Endothelial cell of umbilical vein (primary cell): Measurements from ENCODE around the gene ARHGEF38.

ENCODE experiments used
- POLR2A ChIP-seq: IDR thresholded peaks from 2 replicates; pipeline ENCODE4 v1.6.1; 2012; ENCODE audit warnings: low read depth, mild to moderate bottlenecking, control low read depth, low read length
- TF ChIP-seq, protein P1 (sequence below), 2 donors: IDR thresholded peaks; 1 replicate in 1 of 2; 2 replicates in 1 of 2; pipeline ENCODE4 v1.5.1; 2011; ENCODE audit warnings: low read length in 2 of 2, mild to moderate bottlenecking in 2 of 2, moderate library complexity in 2 of 2, control low read depth in 1 of 2, inconsistent platforms in 1 of 2, low read depth in 1 of 2; ENCODE audit not compliant: insufficient read depth in 1 of 2; ENCODE audit errors: extremely low read depth in 1 of 2

DNA sequence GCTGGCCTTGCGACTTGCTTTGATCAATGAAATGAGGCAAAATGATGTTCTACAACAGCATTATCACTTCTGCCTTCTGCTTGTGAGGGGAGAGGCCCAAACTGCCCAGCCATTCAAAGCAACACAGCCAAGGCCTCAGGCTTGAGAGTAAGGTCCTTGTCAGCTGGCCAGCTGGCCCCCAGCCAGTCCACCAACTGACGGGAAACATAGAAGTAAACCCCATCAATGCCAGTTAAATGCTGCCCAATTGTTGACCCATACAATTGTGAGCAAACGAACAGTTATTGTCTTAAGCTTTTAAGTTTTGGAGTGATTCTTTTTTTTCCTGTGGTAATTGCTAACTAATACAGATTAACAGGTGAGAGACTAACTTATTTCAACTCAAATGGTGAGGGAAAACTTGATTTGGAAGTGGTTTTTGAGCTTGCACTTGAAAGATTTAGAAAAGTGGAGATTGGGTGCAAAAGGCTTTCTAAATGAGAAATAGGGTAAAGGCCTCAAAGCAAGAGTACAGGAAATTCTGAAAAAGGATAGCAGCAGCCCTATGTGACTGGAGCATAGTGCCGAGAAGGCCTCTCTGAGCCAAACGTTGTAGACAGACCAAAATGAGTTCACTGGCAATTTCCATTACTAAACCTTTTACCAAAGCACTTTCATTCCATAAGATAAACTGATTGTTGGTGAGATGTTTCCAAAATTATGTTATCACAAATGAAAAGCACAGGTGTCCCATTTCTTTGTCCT lies 66.9 kb downstream of the ARHGEF38 start:
- no peak for TF ChIP-seq POLR2A
- TF ChIP-seq, protein P1, sequence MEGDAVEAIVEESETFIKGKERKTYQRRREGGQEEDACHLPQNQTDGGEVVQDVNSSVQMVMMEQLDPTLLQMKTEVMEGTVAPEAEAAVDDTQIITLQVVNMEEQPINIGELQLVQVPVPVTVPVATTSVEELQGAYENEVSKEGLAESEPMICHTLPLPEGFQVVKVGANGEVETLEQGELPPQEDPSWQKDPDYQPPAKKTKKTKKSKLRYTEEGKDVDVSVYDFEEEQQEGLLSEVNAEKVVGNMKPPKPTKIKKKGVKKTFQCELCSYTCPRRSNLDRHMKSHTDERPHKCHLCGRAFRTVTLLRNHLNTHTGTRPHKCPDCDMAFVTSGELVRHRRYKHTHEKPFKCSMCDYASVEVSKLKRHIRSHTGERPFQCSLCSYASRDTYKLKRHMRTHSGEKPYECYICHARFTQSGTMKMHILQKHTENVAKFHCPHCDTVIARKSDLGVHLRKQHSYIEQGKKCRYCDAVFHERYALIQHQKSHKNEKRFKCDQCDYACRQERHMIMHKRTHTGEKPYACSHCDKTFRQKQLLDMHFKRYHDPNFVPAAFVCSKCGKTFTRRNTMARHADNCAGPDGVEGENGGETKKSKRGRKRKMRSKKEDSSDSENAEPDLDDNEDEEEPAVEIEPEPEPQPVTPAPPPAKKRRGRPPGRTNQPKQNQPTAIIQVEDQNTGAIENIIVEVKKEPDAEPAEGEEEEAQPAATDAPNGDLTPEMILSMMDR (IDR thresholded peaks at IDR 0.05; ENCODE audit: extremely low read depth in 1 of 2, insufficient read depth in 1 of 2, low read depth in 1 of 2, low read length in 2 of 2): no peak
